Karpas-422 (cell line): ENCODE results near the gene OTOGL. TPM values are rescaled to one million over a fixed set of nuclear protein-coding genes. Genes with fewer than 3 reads are reported as not detected.

Experiments
- DNase-seq: peaks from one replicate; pipeline ENCODE4 v3.0.0-alpha.2; 2015
- H2AFZ ChIP-seq: fragments of 200-600 bp; sonication (generic); 2 replicates; pipeline ENCODE4 v1.6.1; 2014; ENCODE audit warnings: antibody characterized with exemption, low read length, mixed read lengths
- H3K27ac ChIP-seq: fragments of 200-600 bp; sonication (generic); 2 replicates; pipeline ENCODE4 v1.5.1; 2014; ENCODE audit warnings: mild to moderate bottlenecking, low read length, moderate library complexity
- H3K27me3 ChIP-seq: fragments of 200-600 bp; sonication (generic); 2 replicates; pipeline ENCODE4 v1.6.1; 2014; ENCODE audit warnings: low read length, mixed read lengths
- H3K36me3 ChIP-seq: fragments of 200-600 bp; sonication (generic); 2 replicates; pipeline ENCODE4 v1.6.1; 2014; ENCODE audit warnings: low read length, mixed read lengths; ENCODE audit not compliant: insufficient read depth
- H3K4me1 ChIP-seq: fragments of 200-600 bp; sonication (generic); 2 replicates; pipeline ENCODE4 v1.6.1; 2014; ENCODE audit warnings: mild to moderate bottlenecking, low read length, mixed read lengths
- H3K4me2 ChIP-seq: fragments of 200-600 bp; sonication (generic); 2 replicates; pipeline ENCODE4 v1.6.1; 2014; ENCODE audit warnings: low read length, low read depth, mild to moderate bottlenecking; ENCODE audit not compliant: poor library complexity, severe bottlenecking
- H3K4me3 ChIP-seq: fragments of 200-600 bp; sonication (generic); 2 replicates; pipeline ENCODE4 v1.5.1; 2014; ENCODE audit warnings: mild to moderate bottlenecking, antibody characterized with exemption, low read length, mixed read lengths
- H3K79me2 ChIP-seq: fragments of 200-600 bp; sonication (generic); 2 replicates; pipeline ENCODE4 v1.6.1; 2014; ENCODE audit warnings: mild to moderate bottlenecking, low read length, mixed read lengths
- H3K9ac ChIP-seq: fragments of 200-600 bp; sonication (generic); 2 replicates; pipeline ENCODE4 v1.6.0; 2014; ENCODE audit warnings: low read length
- H3K9me2 ChIP-seq: fragments of 200-600 bp; sonication (generic), shearing (Covaris generic); replicated peaks from 2 replicates; pipeline ENCODE4 v1.6.0; 2014; ENCODE audit warnings: mild to moderate bottlenecking, low read length, moderate library complexity; ENCODE audit not compliant: insufficient read depth
- H3K9me3 ChIP-seq: fragments of 300-700, 200-600 bp; sonication (generic); 2 replicates; pipeline ENCODE4 v1.6.1; 2014; ENCODE audit warnings: low read length, mixed read lengths
- H4K20me1 ChIP-seq: fragments of 200-600 bp; sonication (generic); 2 replicates; pipeline ENCODE4 v1.6.1; 2014; ENCODE audit warnings: mild to moderate bottlenecking, antibody characterized with exemption, low read length, low read depth; ENCODE audit not compliant: insufficient read depth
- total RNA-seq: library from RNA; depleted of rRNA; stranded (reverse); fragments of >200 nt; shearing (Covaris generic); gene quantifications from 2 replicates; pipeline ENCODE4 v1.2.3, GENCODE V29; 2014; ENCODE audit warnings: low replicate concordance

OTOGL gene
- total RNA-seq, 1 experiment from 2014 or later: not detected

GRCh38 chr12:80107221-80107620, 7.9 kb downstream of the OTOGL start:
- no peaks in the 10 kb centered on the region for H3K36me3 ChIP-seq
- no peak overlapping the region for H2AFZ ChIP-seq
- DNase-seq: no peak
- H3K9me2 ChIP-seq: no peaks in the 10 kb centered on the region
- no peaks in the 10 kb centered on the region for H3K9me3 ChIP-seq
- no peak overlapping the region for H3K4me3 ChIP-seq
- no peak overlapping the region for H3K9ac ChIP-seq
- no peaks in the 10 kb centered on the region for H3K4me1 ChIP-seq
- H3K27ac ChIP-seq: no peak overlapping the region
- H3K27me3 ChIP-seq: no peaks in the 10 kb centered on the region
- no peak overlapping the region for H3K4me2 ChIP-seq
- no peaks in the 10 kb centered on the region for H4K20me1 ChIP-seq
- no peaks in the 10 kb centered on the region for H3K79me2 ChIP-seq

GRCh38 chr12:80116735-80117134, 17.4 kb downstream of the OTOGL start:
- H3K27me3 ChIP-seq: no peaks in the 10 kb centered on the region
- H3K4me1 ChIP-seq: no peaks in the 10 kb centered on the region
- no peaks in the 10 kb centered on the region for H3K9me2 ChIP-seq
- no peaks in the 10 kb centered on the region for H3K9me3 ChIP-seq
- H3K79me2 ChIP-seq: no peaks in the 10 kb centered on the region
- no peak for DNase-seq
- no peak overlapping the region for H3K9ac ChIP-seq
- no peaks in the 10 kb centered on the region for H4K20me1 ChIP-seq
- H3K4me3 ChIP-seq: no peak overlapping the region
- H3K36me3 ChIP-seq: no peaks in the 10 kb centered on the region
- H3K27ac ChIP-seq: no peak overlapping the region
- H2AFZ ChIP-seq: no peak overlapping the region
- H3K4me2 ChIP-seq: no peak overlapping the region

DNA sequence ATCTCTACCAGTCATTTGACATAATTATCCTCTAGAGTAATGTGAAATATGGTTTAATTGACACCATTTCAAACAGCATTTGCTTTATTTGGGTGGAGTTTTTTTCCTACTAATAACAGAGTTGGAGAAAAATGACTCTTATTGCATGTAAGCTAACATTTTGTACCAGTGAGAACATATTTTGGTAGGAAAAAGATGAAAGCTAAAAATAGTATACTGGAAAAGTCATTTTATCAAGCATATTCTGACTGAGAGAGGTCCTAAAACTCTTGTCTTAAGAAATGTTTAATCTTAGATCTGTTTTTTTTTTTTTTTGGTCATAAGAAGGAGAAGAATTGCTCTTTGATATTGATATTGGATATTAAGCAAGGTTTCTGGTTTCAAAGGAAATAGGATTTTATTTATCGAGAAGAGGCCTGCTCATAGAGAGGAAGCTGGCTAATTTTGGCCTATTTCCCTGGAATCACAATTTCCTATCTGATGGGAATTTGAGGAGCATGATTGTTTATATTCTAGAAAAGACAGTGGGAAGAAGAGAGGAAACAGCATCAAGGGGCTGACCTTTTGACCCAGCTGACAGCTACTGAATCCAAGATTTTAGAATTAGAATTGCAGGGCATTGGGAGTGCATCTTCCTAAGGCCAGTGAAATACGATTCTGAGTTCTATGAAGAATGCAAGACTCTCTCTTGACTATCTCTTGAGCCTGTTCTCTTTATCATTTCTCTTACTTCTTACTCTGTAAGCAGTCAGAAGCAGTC, 19.4 kb downstream of the OTOGL start:
- DNase-seq: no peak
- Histone ChIP-seq H3K9me2 (no peaks in the 10 kb centered on the region), H3K36me3 (no peaks in the 10 kb centered on the region), H3K9ac (no peak overlapping the region), H3K4me3 (no peak overlapping the region), H3K9me3 (no peaks in the 10 kb centered on the region), H3K27me3 (no peaks in the 10 kb centered on the region), H2AFZ (no peak overlapping the region), H3K27ac (no peak overlapping the region), H3K4me1 (no peaks in the 10 kb centered on the region), H3K4me2 (no peak overlapping the region), H4K20me1 (no peaks in the 10 kb centered on the region), H3K79me2 (no peaks in the 10 kb centered on the region)

DNA sequence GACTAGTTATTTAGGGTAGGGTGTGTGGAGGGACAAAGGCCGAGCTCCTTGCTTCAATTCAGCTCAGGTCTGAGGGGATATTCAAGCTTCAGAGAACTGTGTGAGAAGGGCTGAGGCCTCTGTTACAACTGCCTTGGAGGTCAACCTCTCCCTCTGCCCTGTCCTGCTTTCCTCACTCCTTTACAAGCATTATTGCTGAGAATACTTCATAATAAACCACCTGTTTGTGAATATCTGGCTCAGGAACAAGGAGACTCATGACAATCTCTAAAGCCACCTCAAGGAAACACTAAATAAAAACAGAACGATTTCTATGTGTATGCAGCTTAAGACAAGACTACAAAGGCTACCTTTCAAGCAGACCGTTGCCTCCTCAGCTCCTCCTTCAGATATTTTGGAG, 21.7 kb downstream of the OTOGL start:
- H4K20me1 ChIP-seq: no peaks in the 10 kb centered on the region
- no peaks in the 10 kb centered on the region for H3K27me3 ChIP-seq
- no peaks in the 10 kb centered on the region for H3K9me2 ChIP-seq
- no peak overlapping the region for H3K9ac ChIP-seq
- H3K4me1 ChIP-seq: no peaks in the 10 kb centered on the region
- H2AFZ ChIP-seq: no peak overlapping the region
- no peak overlapping the region for H3K4me3 ChIP-seq
- H3K36me3 ChIP-seq: no peaks in the 10 kb centered on the region
- no peaks in the 10 kb centered on the region for H3K9me3 ChIP-seq
- H3K79me2 ChIP-seq: no peaks in the 10 kb centered on the region
- no peak overlapping the region for H3K4me2 ChIP-seq
- H3K27ac ChIP-seq: no peak overlapping the region
- no peak for DNase-seq

- Histone ChIP-seq H3K36me3 (no peaks in the 10 kb centered on the region), H3K4me2 (no peak overlapping the region), H3K79me2 (no peaks in the 10 kb centered on the region), H3K4me1 (no peaks in the 10 kb centered on the region), H2AFZ (no peak overlapping the region), H3K9me2 (no peaks in the 10 kb centered on the region), H3K9me3 (no peaks in the 10 kb centered on the region), H4K20me1 (no peaks in the 10 kb centered on the region), H3K27ac (no peak overlapping the region), H3K27me3 (no peaks in the 10 kb centered on the region), H3K4me3 (no peak overlapping the region), H3K9ac (no peak overlapping the region)
- no peak for DNase-seq
Measured at GRCh38 chr12:80121661-80122060, 22.3 kb downstream of the OTOGL start.

DNA sequence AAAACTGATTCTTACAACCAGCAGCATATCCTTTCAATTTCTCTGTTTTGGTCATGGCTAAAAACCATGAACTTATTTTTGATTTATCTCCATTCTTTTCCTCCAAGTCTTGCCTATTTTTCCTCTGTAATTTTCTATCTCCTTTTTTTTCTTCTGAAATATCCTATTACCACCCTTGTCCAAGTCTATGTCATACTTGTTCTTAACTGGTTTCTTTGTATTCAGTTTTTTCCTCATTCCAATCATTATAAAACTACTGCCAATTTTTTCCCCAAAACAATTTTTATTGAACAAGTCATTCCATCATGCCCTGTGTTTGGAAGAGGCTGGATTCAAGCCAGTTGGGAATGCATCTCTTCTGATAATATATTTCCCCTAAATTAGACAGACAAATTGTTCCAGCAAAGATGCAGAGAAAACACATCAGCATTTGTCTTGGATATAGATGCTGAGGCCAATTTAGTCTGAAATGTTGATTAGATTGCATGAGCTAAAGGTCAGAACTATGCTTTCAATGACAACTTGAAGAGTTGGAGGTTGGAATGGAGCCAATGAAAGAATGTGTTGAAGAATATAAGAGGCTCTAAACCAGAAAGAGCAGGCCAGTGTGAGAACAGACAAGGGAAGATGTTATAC, 30.7 kb downstream of the OTOGL start:
- H3K4me1 ChIP-seq: no peaks in the 10 kb centered on the region
- H2AFZ ChIP-seq: no peak overlapping the region
- H3K9me2 ChIP-seq: no peaks in the 10 kb centered on the region
- no peaks in the 10 kb centered on the region for H3K36me3 ChIP-seq
- H4K20me1 ChIP-seq: no peaks in the 10 kb centered on the region
- no peak overlapping the region for H3K9ac ChIP-seq
- H3K27ac ChIP-seq: no peak overlapping the region
- H3K79me2 ChIP-seq: no peaks in the 10 kb centered on the region
- no peaks in the 10 kb centered on the region for H3K9me3 ChIP-seq
- no peak for DNase-seq
- H3K4me2 ChIP-seq: no peak overlapping the region
- no peak overlapping the region for H3K4me3 ChIP-seq
- H3K27me3 ChIP-seq: no peaks in the 10 kb centered on the region

DNA sequence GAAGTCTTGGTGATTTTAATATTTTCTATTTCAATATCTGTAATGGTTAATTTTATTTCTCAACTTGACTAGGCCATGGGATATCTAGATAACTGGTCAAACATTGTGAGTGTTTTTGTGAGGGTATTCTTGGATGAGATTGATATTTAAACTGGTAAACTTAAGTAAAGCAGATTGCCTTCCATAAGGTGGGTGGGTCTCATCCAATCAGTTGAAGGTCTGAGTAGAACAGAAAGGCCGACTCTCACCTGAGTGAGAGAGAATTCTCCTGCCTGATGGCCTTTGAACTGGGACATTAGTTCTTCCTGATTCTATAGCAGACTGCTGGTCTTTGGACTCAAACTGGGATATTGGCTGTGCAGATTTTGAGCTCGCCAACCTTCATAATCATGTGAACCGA, 36.3 kb downstream of the OTOGL start:
- no peak overlapping the region for H3K27ac ChIP-seq
- H2AFZ ChIP-seq: no peak overlapping the region
- H3K9me3 ChIP-seq: no peaks in the 10 kb centered on the region
- H3K4me2 ChIP-seq: no peak overlapping the region
- H3K79me2 ChIP-seq: no peaks in the 10 kb centered on the region
- H3K27me3 ChIP-seq: no peaks in the 10 kb centered on the region
- no peak for DNase-seq
- no peaks in the 10 kb centered on the region for H3K36me3 ChIP-seq
- no peak overlapping the region for H3K4me3 ChIP-seq
- no peaks in the 10 kb centered on the region for H3K9me2 ChIP-seq
- no peak overlapping the region for H3K9ac ChIP-seq
- H4K20me1 ChIP-seq: no peaks in the 10 kb centered on the region
- no peaks in the 10 kb centered on the region for H3K4me1 ChIP-seq

DNA sequence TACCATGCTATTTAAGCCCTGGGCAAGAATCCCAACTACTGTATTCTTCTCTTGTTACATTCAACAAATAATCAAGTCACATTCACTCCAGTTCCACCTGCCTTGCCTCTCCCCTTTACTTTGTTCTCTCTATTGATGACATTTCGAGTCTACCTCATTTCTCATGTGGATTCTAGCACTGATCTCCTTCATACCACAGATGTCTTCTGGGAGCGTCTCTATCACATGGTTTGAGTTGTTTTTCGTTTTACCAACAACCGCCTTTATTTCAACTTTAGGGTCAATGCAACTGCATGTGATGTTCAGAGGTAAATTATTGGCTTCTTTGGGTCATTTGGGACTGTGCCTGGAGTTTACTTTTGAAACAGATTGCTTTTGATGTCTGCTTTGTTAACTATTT, 40.7 kb downstream of the OTOGL start:
- H3K4me1 ChIP-seq: no peaks in the 10 kb centered on the region
- no peaks in the 10 kb centered on the region for H3K36me3 ChIP-seq
- no peak overlapping the region for H3K4me3 ChIP-seq
- H2AFZ ChIP-seq: no peak overlapping the region
- H3K9me2 ChIP-seq: no peaks in the 10 kb centered on the region
- H3K27me3 ChIP-seq: no peaks in the 10 kb centered on the region
- H3K4me2 ChIP-seq: no peak overlapping the region
- H3K27ac ChIP-seq: no peak overlapping the region
- H3K9ac ChIP-seq: no peak overlapping the region
- H3K9me3 ChIP-seq: no peaks in the 10 kb centered on the region
- no peak for DNase-seq
- no peaks in the 10 kb centered on the region for H4K20me1 ChIP-seq
- no peaks in the 10 kb centered on the region for H3K79me2 ChIP-seq
